ENCODE data around the gene SOCS3.
A peak's percentile ranks its signal among the peaks of the same experiment; 100 is the strongest.
"Not testable (repeated sequence)": the region's sequence is repeated elsewhere in the genome, so short reads cannot be mapped to it uniquely, and the experiment has no call there.

SOCS3 gene

GRCh38 chr17:78349891-78350642, 9.8 kb downstream of the SOCS3 start:
- DNase-seq (ENCODE audit: low spot score), result no peak

DNA sequence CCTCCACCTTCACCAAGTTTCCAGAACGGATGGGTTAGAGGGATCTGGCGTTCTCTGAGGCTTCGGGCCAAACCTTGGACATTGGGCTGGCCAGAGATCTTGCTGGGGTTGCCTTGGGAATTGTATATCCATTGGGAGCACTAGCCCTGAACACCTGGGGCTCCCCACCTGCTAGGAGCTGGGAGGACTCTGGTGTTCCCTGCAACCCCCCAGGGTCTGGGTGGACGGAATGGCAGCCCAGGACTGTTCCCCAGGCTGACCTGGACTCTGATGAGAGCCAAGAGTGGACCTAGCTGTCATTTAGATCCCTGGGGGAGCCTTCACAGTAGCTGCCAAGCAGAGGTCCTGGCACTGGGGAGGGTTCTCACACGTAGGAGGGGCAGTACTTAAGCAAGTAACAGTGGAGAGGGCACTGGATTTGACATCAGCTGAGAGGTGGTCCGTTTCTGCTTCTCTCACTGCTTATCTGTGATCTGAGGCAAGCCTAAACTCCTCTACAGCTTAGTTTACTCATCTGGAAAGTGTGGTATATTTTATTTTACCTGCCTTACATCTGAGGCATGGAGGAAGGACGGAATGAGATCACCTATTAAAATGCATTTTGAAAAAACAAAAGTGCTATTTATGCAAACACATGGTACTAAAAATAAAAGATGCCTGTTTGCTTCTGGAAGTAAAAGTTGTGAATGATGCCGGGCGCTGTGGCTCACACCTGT, 11.7 kb downstream of the SOCS3 start:
- no peak for DNase-seq (ENCODE audit: low spot score)

GRCh38 chr17:78347453-78347852, 12.4 kb downstream of the SOCS3 start:
- DNase-seq (ENCODE audit: low spot score), result no peak

GRCh38 chr17:78346605-78347250, 13.1 kb downstream of the SOCS3 start:
- DNase-seq (ENCODE audit: low spot score), result no peak

DNA sequence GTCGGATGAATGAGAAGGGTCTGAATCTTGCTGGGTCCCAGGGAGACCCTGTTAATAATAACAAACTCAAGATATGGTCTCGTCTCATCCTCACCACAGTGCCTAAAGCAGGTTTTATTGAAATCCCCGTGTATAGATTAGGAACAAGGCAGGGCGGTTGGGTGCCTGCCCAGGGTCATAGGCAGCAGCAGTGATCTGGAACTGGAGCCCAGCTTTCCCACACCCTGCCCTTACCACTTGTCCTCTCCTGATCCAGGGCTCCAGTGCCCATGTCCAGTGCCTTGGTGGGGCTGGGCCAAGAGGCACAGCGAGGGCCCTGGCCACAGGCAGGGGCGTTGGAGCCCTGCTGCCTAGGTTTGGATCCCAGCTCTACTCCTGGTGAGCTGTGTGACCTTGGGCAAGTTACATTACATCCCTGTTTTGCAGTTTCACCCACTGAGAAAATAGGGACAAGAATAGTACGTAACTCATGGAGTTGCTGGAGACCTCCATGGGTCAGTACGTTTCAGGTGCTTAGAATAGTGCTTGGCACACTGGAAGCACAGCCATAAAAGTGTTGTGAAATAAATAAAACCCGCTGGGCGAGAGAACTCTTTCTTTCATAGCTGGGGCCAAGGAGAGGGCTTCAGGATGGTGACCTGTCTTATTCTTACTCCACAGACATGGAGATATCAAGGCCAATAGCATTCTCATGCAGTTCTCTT, 13.9 kb downstream of the SOCS3 start:
- no peak for DNase-seq (ENCODE audit: low spot score)

GRCh38 chr17:78345172-78345571, 14.7 kb downstream of the SOCS3 start:
- DNase-seq (ENCODE audit: low spot score), result no peak

DNA sequence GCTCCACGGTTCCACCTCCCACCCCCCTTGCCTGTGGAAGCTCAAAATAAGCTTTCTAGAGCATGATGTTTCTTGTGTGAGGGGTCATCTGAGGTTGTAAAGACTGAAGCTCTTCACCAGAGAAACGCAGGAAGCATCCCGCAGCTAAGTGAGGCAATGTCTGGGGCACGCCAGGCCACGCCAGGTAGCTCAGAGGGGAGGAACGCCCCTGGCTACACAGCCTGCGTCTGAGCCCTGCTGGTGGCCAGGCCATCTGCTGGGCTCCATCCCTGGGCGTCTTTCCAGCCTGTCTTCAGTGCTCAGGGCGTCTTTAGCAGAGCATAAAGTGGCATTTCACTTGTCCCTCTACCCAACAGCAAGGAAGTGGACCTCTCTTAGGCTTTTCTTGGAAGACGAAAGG, 15.2 kb downstream of the SOCS3 start:
- DNase-seq (ENCODE audit: low spot score), result no peak

DNA sequence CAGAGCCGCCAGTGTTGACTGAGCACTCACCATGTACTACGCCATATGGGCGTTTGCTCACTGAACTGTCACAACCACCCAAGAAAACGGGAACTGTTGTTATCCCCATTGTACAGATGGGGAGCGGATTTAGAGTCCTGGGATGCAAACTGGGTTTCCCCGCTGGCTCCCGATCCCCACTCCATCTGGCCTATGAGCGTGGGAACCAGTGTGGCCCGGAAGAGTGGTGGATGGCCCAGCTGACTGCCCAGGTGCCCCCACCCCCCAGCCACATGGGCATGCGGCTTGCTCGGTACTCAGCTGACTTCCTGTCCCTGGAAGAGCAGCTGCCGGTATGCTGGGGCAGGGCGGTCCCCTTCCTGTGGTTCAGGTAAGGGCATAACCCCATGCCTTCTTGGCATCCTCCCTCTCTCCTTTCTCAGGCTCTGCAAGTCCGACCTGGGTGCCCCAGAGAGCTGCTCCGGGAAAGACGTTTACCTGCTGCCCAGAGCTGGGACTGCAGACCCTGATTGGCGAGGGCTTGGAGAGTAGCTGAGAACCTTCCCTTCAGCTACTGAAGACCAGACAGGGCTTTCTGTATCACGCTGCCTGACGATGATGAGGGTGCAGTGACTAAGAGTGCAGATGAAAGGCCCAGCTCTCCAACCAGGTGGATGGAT, 16.2 kb downstream of the SOCS3 start:
- no peak for DNase-seq (ENCODE audit: low spot score)

GRCh38 chr17:78343187-78343542, 16.7 kb downstream of the SOCS3 start:
- no peak for DNase-seq (ENCODE audit: low spot score)

GRCh38 chr17:78342449-78343186, 17.3 kb downstream of the SOCS3 start:
- DNase-seq (ENCODE audit: low spot score), result no peak

- peak; percentile 82 for DNase-seq (ENCODE audit: low spot score)
These were observed 18.1 kb downstream of the SOCS3 start for GRCh38 chr17:78341559-78342448.

- no peak for DNase-seq (ENCODE audit: low spot score)
These were observed 19.5 kb downstream of the SOCS3 start for GRCh38 chr17:78340183-78340955.

- DNase-seq (ENCODE audit: low spot score), result no peak
These were observed 21.2 kb downstream of the SOCS3 start for GRCh38 chr17:78338486-78339259.

- DNase-seq (ENCODE audit: low spot score), result peak; percentile 51
These were observed 22.4 kb downstream of the SOCS3 start for GRCh38 chr17:78337244-78338109.

DNA sequence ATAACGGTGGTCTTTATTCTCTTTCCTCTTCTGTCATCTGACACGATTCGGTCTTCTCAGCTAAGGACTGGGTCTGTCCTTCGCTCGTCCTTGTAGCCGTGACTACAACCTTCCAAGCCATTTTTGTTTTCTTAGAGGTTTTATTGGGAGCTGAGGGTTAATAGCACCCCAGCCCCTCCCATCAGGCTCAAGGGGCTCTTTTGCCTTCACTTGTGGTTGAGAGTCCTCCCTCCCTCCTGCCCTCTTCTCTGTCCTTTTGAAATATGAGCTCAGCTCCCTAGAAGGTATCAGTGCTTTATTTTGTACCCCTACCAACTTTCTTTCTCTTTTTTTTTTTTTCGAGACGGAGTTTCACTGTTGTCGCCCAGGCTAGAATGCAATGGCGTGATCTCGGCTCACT, 24.7 kb downstream of the SOCS3 start:
- DNase-seq (ENCODE audit: low spot score), result no peak

DNA sequence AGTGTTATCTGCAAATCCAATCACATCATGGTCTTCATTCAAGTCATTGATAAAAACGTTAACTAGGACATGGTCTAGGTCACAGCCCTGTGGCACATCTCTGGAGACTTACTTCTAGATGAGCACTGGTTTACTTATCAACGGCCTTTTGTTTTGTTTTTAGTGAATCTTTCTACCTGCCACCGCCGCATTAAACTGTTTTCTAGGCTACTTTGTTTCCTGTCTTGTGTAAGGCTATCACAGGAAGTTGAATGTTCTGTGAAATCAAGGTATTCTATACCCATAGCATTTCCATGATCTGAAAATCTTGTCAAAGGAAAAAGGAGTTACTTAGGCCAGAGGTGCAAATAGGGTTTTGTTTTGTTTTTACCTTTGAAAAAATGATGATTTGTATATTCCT, 26.9 kb downstream of the SOCS3 start:
- DNase-seq (ENCODE audit: low spot score), result no peak

- not testable (repeated sequence) for DNase-seq (ENCODE audit: low spot score)
These were observed 28.5 kb downstream of the SOCS3 start for GRCh38 chr17:78331355-78331754.

Data from globus pallidus (tissue), 1 donor.